ELR (cell line): ENCODE results near the gene BICRAL.
"Not testable (repeated sequence)": the region's sequence is repeated elsewhere in the genome, so short reads cannot be mapped to it uniquely, and the experiment has no call there.

Source experiments
- DNase-seq: peaks from one replicate; pipeline ENCODE4 v3.0.0-alpha.2; 2015; ENCODE audit warnings: low read depth

Gene BICRAL

DNA sequence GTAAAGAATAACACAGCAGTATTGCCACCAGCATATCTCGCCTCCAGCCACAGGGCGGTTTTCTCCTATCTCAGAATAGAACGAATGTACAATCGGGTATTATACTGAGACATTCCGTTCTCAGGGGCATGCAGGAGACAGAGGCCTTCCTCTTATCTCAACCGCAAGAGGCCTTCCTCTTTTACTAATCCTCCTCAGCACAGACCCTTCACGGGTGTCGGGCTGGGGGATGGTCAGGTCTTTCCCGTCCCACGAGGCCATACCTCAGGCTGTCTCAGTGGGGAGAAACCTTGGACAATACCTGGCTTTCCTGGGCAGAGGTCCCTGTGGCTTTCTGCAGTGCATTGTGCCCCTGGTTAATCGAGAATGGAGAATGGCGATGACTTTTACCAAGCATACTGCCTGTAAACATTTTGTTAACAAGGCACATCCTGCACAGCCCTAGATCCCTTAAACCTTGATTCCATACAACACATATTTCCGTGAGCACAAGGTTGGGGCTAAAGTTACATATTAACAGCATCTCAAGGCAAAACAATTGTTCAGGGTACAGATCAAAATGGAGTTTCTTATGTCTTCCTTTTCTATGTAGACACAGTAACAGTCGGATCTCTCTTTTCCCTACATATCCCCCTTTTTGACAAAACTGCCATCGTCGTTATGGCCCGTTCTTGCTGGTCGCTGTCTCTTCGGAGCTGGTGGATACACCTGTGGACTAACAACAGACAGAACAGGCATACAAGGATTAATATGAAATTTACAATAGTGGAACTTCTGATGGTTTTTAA lies 112.4 kb downstream of the BICRAL start:
- not testable (repeated sequence) for DNase-seq

DNA sequence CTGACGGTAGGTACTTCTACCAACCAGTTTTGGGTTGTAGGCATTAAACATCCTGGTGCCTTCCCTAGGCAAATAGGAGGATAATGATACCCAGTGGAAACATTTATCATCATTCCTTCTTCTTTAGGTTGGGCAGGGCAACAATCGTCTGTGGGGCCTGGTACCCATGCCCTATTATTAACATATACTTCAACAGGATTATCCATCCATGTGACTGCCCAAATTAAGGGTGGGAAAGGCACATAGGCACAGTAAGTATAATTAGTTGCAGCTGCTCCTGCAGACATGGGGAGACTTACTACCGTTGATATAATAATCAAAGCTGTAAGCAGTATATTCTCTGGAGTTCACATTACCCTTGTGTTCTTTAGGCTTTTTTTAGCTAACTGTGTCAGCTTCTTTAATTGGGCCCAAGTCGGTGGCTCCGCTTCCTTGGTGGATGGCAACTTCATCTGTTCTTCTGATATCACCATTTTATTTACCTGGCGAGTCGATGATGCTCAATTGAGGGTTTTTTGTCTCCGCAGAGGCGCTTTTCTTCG lies 114.4 kb downstream of the BICRAL start:
- DNase-seq = no peak

- DNase-seq = peak; percentile 84
Measured at GRCh38 chr6:42898891-42899361, 117.1 kb downstream of the BICRAL start.

GRCh38 chr6:42899871-42900270 lies 118.0 kb downstream of the BICRAL start:
- no peak for DNase-seq

DNA sequence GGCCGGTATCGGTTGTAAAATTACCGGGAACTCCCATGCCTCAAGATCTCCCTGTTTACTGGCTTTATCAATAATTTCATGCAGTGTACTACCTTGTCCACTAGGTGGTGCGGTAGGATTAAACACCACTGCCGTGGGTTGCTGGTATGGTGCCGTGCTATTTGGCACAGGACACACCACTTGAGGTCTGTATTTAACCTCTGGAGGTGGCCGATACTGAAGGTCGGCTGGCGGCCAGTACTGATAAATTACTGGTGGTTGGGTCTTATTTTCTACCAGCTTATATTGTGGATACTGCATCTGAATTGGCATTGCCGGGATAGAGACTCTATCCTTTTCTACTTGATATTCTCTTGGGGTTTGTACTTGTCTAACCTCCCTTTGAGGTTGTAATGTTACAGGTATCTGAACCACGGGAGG lies 119.7 kb downstream of the BICRAL start:
- peak; percentile 90 for DNase-seq

GRCh38 chr6:42902429-42903263 lies 120.8 kb downstream of the BICRAL start:
- DNase-seq = not testable (repeated sequence)

DNA sequence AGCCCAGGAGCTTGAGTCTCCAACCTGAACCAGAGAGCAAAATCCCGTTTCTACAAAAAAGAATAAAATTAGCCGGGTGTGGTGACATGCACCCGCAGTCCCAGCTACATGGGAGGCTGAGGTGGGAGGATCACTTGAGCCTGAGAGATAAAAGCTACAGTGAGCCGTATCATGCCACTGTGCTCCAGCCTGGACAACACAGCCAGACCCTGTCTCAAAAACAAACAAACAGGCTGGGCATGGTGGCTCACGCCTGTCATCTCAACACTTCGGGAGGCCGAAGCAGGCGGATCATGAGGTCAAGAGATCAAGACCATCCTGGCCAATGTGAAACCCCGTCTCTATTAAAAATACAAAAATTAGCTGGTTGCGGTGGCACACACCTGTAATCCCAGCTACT lies 122.6 kb downstream of the BICRAL start:
- no peak for DNase-seq

DNA sequence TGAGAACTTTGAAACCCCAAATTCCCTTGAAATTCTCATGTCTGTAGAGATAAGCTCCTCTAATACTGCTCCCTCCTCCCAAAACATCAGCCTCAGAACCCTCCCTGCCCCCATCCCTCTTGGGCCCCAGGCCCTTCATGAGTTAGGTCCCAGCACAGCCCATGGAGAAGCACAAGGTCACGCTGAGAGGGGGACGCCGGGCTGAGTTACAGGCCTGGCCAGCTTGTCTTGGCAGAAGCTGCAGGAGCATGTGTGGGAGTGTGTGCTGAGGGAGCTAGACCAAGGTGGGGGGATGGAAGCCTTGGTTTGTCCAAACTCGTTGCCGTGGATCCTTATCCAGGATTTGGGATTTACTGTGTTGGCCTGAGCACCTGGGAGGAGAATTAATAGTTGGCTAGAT lies 125.5 kb downstream of the BICRAL start:
- DNase-seq = no peak

GRCh38 chr6:42909835-42910234 lies 128.0 kb downstream of the BICRAL start:
- no peak for DNase-seq

DNA sequence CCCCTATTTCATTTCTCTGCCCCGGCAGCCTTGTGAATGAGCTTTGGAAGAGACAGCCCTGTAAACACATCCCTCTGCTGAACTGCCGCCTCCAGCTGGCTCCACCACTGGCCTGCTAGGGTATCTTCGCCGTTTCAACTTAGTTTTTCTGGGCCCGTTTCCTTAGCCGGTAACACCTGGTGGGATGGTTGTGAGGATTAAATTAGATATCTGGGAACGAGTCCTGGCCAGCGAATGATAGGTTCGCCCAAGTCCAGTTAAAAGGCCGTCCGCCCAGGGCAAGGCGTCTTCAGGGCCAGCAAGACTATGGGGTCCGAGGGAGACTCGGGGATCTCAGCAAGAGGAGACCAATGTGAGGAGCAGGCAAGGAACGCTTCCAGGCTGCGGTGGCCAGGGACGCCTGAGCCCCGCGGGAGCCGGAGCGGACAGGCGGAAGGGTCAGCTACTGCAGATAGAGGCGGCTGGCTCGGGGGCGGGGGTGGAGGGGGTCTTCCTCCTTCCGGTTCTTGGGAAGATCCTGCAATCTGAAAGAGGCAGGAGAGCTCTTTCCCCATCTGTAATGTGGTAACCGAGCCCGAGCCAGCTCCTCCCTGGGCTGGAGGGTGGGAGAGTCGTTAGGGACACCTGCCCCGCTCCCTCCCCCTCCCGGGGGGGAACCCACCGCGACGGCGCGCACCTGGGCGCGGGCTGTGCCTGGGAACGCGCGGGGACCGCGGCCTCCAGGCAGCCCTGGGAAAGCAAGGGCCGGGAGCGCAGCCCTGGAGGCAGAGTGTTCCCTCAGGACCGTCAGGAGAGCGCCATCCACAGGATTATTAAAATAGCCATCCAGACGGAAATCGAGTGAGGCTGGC lies 129.5 kb downstream of the BICRAL start:
- DNase-seq = no peak

DNA sequence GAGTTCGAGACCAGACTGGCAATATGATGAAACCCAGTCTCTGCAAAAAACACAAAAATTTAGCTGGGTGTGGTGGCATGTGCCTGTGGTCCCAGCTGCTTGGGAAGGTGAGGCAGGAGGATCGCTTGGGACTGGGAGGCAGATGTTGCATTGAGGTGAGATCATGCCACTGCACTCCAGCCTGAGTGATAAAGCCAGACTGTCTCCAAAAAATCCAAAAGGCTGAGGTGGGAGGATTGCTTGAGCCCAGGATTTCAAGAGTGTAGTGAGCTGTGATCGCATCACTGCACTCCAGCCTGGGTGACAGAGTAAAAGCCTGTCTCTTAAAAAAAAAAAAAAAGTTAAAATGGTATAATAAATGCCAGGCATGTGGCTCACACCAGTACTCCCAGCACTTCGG lies 132.7 kb downstream of the BICRAL start:
- DNase-seq = peak; percentile 16

DNA sequence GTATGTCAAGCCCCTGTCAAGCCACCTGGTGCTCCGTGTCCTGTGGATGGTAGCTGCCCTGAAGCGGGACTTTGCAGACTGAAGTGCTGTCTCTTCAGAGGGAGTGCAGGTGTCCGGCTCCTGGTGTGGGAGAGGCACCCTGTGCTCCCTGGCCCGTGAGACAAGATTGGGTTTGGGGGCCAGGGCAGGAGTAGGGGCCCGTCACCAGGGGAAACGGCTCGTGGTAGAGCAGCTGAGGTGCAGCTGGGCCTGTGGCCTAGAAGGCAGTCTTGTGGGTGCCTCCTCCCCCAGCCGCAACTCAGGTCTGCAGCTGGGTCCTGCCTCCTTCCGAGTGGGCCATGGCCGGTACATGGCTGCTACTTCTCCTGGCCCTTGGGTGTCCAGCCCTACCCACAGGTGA lies 133.9 kb downstream of the BICRAL start, which contains the start of gene PTCRA:
Gene PTCRA (plus strand): TSS at position 322 of the 400 bp plus-strand sequence. CDS start 17 bp downstream, at position 339.
- no peak for DNase-seq

GRCh38 chr6:42916288-42916687 lies 134.4 kb downstream of the BICRAL start:
- no peak for DNase-seq
